ENCODE data around the gene CENPP. TPM values are rescaled to one million over a fixed set of nuclear protein-coding genes. Genes with fewer than 3 reads are reported as not detected.
"Not testable (repeated sequence)": the region's sequence is repeated elsewhere in the genome, so short reads cannot be mapped to it uniquely, and the experiment has no call there.

The CENPP gene
- total RNA-seq, 1 donor from 2014 or later = 27.2 TPM

- intact Hi-C loops (cut with micrococcal nuclease) = no loop called here
These were observed 47.4 kb downstream of the CENPP start for GRCh38 chr9:92373167-92373566.

- intact Hi-C loops (cut with micrococcal nuclease) = no loop called here
These were observed 52.1 kb downstream of the CENPP start for GRCh38 chr9:92377876-92378275.

GRCh38 chr9:92378865-92379560 lies 53.3 kb downstream of the CENPP start:
- intact Hi-C loops (cut with micrococcal nuclease) = no loop called here

- intact Hi-C loops (cut with micrococcal nuclease) = no loop called here
These were observed 54.9 kb downstream of the CENPP start for GRCh38 chr9:92380603-92381002.

GRCh38 chr9:92381775-92382174 lies 56.0 kb downstream of the CENPP start:
- intact Hi-C loops (cut with micrococcal nuclease) = no loop called here

GRCh38 chr9:92384375-92384774 lies 58.6 kb downstream of the CENPP start:
- intact Hi-C loops (cut with micrococcal nuclease) = no loop called here

GRCh38 chr9:92385001-92385400 lies 59.2 kb downstream of the CENPP start:
- intact Hi-C loops (cut with micrococcal nuclease) = no loop called here

GRCh38 chr9:92385477-92385876 lies 59.7 kb downstream of the CENPP start:
- intact Hi-C loops (cut with micrococcal nuclease) = no loop called here

- intact Hi-C loops (cut with micrococcal nuclease) = no loop called here
These were observed 60.2 kb downstream of the CENPP start for GRCh38 chr9:92385953-92386352.

- intact Hi-C loops (cut with micrococcal nuclease) = no loop called here
These were observed 66.9 kb downstream of the CENPP start for GRCh38 chr9:92392690-92393089.

- intact Hi-C loops (cut with micrococcal nuclease) = no loop called here
These were observed 67.9 kb downstream of the CENPP start for GRCh38 chr9:92393686-92394085.

GRCh38 chr9:92395617-92396016 lies 69.9 kb downstream of the CENPP start:
- intact Hi-C loops (cut with micrococcal nuclease) = no loop called here

GRCh38 chr9:92397853-92398252 lies 72.1 kb downstream of the CENPP start:
- intact Hi-C loops (cut with micrococcal nuclease) = no loop called here

GRCh38 chr9:92402360-92402759 lies 76.6 kb downstream of the CENPP start:
- intact Hi-C loops (cut with micrococcal nuclease) = no loop called here

GRCh38 chr9:92402826-92403745 lies 77.3 kb downstream of the CENPP start:
- intact Hi-C loops (cut with micrococcal nuclease) = no loop called here

- intact Hi-C loops (cut with micrococcal nuclease) = no loop called here
These were observed 78.5 kb downstream of the CENPP start, which contains the start of gene OGN for GRCh38 chr9:92404042-92404836. Gene OGN (minus strand): TSS chr9:92404578. CDS start chr9:92403407, 1,171 bp downstream.

GRCh38 chr9:92405818-92406217 lies 80.1 kb downstream of the CENPP start:
- intact Hi-C loops (cut with micrococcal nuclease) = no loop called here

GRCh38 chr9:92406477-92406876 lies 80.7 kb downstream of the CENPP start:
- intact Hi-C loops (cut with micrococcal nuclease) = no loop called here

- intact Hi-C loops (cut with micrococcal nuclease) = no loop called here
These were observed 82.1 kb downstream of the CENPP start for GRCh38 chr9:92407818-92408217.

GRCh38 chr9:92408747-92409478 lies 83.2 kb downstream of the CENPP start:
- intact Hi-C loops (cut with micrococcal nuclease) = no loop called here

- intact Hi-C loops (cut with micrococcal nuclease) = not testable (repeated sequence)
These were observed 85.4 kb downstream of the CENPP start for GRCh38 chr9:92411157-92411556.
